ENCODE measurements around the gene SYNE1. TPM values are rescaled to one million over a fixed set of nuclear protein-coding genes. Genes with fewer than 3 reads are reported as not detected.
"Not testable (repeated sequence)": the region's sequence is repeated elsewhere in the genome, so short reads cannot be mapped to it uniquely, and the experiment has no call there.

The SYNE1 gene
- total RNA-seq, 1 donor from 2014 or later: 43.8 TPM

- H3K9me3 Mint-ChIP-seq (ENCODE audit: low read depth): no peaks in the 10 kb centered on the region
- H3K36me3 Mint-ChIP-seq (ENCODE audit: insufficient read depth): peaks cover 7% of the 10 kb centered on the region
- H3K27ac Mint-ChIP-seq: no peak overlapping the region
- H3K4me3 Mint-ChIP-seq (ENCODE audit: low read depth): no peak overlapping the region
- H3K27me3 Mint-ChIP-seq: no peaks in the 10 kb centered on the region
- peak; percentile 78 for TF ChIP-seq CTCF (IDR thresholded peaks at IDR 0.05; ENCODE audit: unreplicated experiment)
- no peak for DNase-seq (ENCODE audit: low spot score, unreplicated experiment)
- peaks cover 8% of the 10 kb centered on the region for H3K4me1 Mint-ChIP-seq (ENCODE audit: low read depth)
These were observed 298.6 kb downstream of the SYNE1 start for GRCh38 chr6:152338335-152339125.

GRCh38 chr6:152334555-152334954 lies 302.6 kb downstream of the SYNE1 start:
- Mint-ChIP-seq H3K4me1 (ENCODE audit: low read depth) (peaks cover 8% of the 10 kb centered on the region), H3K9me3 (ENCODE audit: low read depth) (peaks cover 7% of the 10 kb centered on the region), H3K27me3 (no peaks in the 10 kb centered on the region), H3K4me3 (ENCODE audit: low read depth) (no peak overlapping the region), H3K27ac (no peak overlapping the region), H3K36me3 (ENCODE audit: insufficient read depth) (peaks cover 26% of the 10 kb centered on the region)
- no peak for TF ChIP-seq CTCF (IDR thresholded peaks at IDR 0.05; ENCODE audit: unreplicated experiment)
- DNase-seq (ENCODE audit: low spot score, unreplicated experiment): no peak

GRCh38 chr6:152330961-152331360 lies 306.2 kb downstream of the SYNE1 start:
- H3K4me3 Mint-ChIP-seq (ENCODE audit: low read depth): no peak overlapping the region
- peaks cover 7% of the 10 kb centered on the region for H3K9me3 Mint-ChIP-seq (ENCODE audit: low read depth)
- H3K27ac Mint-ChIP-seq: no peak overlapping the region
- H3K36me3 Mint-ChIP-seq (ENCODE audit: insufficient read depth): peaks cover 22% of the 10 kb centered on the region
- no peak for TF ChIP-seq CTCF (IDR thresholded peaks at IDR 0.05; ENCODE audit: unreplicated experiment)
- no peak for DNase-seq (ENCODE audit: low spot score, unreplicated experiment)
- H3K27me3 Mint-ChIP-seq: no peaks in the 10 kb centered on the region
- peaks cover 8% of the 10 kb centered on the region for H3K4me1 Mint-ChIP-seq (ENCODE audit: low read depth)

GRCh38 chr6:152329638-152330448 lies 307.3 kb downstream of the SYNE1 start:
- Mint-ChIP-seq H3K36me3 (ENCODE audit: insufficient read depth) (peaks cover 26% of the 10 kb centered on the region), H3K9me3 (ENCODE audit: low read depth) (peaks cover 7% of the 10 kb centered on the region), H3K27ac (no peak overlapping the region)

GRCh38 chr6:152328200-152328599 lies 309.0 kb downstream of the SYNE1 start:
- not testable (repeated sequence) for H3K9me3 Mint-ChIP-seq (ENCODE audit: low read depth); H3K4me3 Mint-ChIP-seq (ENCODE audit: low read depth); H3K4me1 Mint-ChIP-seq (ENCODE audit: low read depth); H3K27me3 Mint-ChIP-seq; H3K27ac Mint-ChIP-seq; DNase-seq (ENCODE audit: low spot score, unreplicated experiment)
- peaks cover 39% of the 10 kb centered on the region for H3K36me3 Mint-ChIP-seq (ENCODE audit: insufficient read depth)

More at GRCh38 chr6:152329638-152330448, 307.3 kb downstream of the SYNE1 start:
- H3K27me3 Mint-ChIP-seq: no peaks in the 10 kb centered on the region
- TF ChIP-seq CTCF (IDR thresholded peaks at IDR 0.05; ENCODE audit: unreplicated experiment): no peak
- H3K4me3 Mint-ChIP-seq (ENCODE audit: low read depth): no peak overlapping the region
- H3K4me1 Mint-ChIP-seq (ENCODE audit: low read depth): peaks cover 6% of the 10 kb centered on the region
- DNase-seq (ENCODE audit: low spot score, unreplicated experiment): no peak
